HG02610 (cell line): ENCODE results near the gene NAPEPLD.
"Not testable (repeated sequence)": the region's sequence is repeated elsewhere in the genome, so short reads cannot be mapped to it uniquely, and the experiment has no call there.

Source experiments
- ATAC-seq: cut with Tn5 transposase; IDR thresholded peaks from one replicate; pipeline ENCODE4 v1.9.1; 2021; ENCODE audit warnings: mild to moderate bottlenecking, moderate library complexity; ENCODE audit not compliant: unreplicated experiment

The NAPEPLD gene

GRCh38 chr7:103071000-103071399 is 77.9 kb downstream of the NAPEPLD start:
- no peak for ATAC-seq

- no peak for ATAC-seq
Measured at GRCh38 chr7:103068414-103069403, 80.2 kb downstream of the NAPEPLD start.

- no peak for ATAC-seq
Measured at GRCh38 chr7:103065667-103066066, 83.2 kb downstream of the NAPEPLD start.

GRCh38 chr7:103063895-103064294 is 85.0 kb downstream of the NAPEPLD start:
- ATAC-seq: no peak

- no peak for ATAC-seq
Measured at GRCh38 chr7:103059471-103059870, 89.4 kb downstream of the NAPEPLD start.

GRCh38 chr7:103058122-103058521 is 90.8 kb downstream of the NAPEPLD start:
- ATAC-seq: no peak

GRCh38 chr7:103056006-103056405 is 92.9 kb downstream of the NAPEPLD start:
- not testable (repeated sequence) for ATAC-seq

- ATAC-seq: no peak
Measured at GRCh38 chr7:103051519-103051918, 97.4 kb downstream of the NAPEPLD start.
